NT2/D1 (cell line): ENCODE results near the gene RPS14.

Experiments
- DNase-seq: peaks from one replicate; pipeline ENCODE4 v3.0.0-alpha.2; 2011; ENCODE audit warnings: low read depth, low spot score
- H3K27me3 ChIP-seq: 2 replicates; pipeline ENCODE4 v1.6.0; 2011; ENCODE audit warnings: mild to moderate bottlenecking; ENCODE audit not compliant: insufficient read length, insufficient read depth
- H3K36me3 ChIP-seq: 2 replicates; pipeline ENCODE4 v1.6.1; 2011; ENCODE audit warnings: mild to moderate bottlenecking, low read length, mixed read lengths; ENCODE audit not compliant: insufficient read depth, insufficient read length
- H3K4me1 ChIP-seq: 2 replicates; pipeline ENCODE4 v1.5.1; 2011; ENCODE audit not compliant: insufficient read depth, insufficient read length
- H3K4me3 ChIP-seq: 2 replicates; pipeline ENCODE4 v1.5.1; 2011; ENCODE audit warnings: low read depth; ENCODE audit not compliant: insufficient read length
- H3K9ac ChIP-seq: 2 replicates; pipeline ENCODE4 v1.6.0; 2011; ENCODE audit warnings: low read depth; ENCODE audit not compliant: insufficient read length
- H3K9me3 ChIP-seq: 2 replicates; pipeline ENCODE4 v1.5.1; 2011; ENCODE audit warnings: mild to moderate bottlenecking, low read length; ENCODE audit not compliant: insufficient read depth
- SUZ12 ChIP-seq: IDR thresholded peaks from 2 replicates; pipeline ENCODE4 v1.6.1; 2011; ENCODE audit not compliant: insufficient read length, insufficient read depth; ENCODE audit errors: extremely low read depth
- YY1 ChIP-seq: IDR thresholded peaks from 2 replicates; pipeline ENCODE4 v1.6.1; 2011; ENCODE audit not compliant: insufficient read length, insufficient read depth
- ZNF274 ChIP-seq: IDR thresholded peaks from 2 replicates; pipeline ENCODE4 v1.6.1; 2011; ENCODE audit warnings: mild to moderate bottlenecking, low read depth, low read length

RPS14 gene

DNA sequence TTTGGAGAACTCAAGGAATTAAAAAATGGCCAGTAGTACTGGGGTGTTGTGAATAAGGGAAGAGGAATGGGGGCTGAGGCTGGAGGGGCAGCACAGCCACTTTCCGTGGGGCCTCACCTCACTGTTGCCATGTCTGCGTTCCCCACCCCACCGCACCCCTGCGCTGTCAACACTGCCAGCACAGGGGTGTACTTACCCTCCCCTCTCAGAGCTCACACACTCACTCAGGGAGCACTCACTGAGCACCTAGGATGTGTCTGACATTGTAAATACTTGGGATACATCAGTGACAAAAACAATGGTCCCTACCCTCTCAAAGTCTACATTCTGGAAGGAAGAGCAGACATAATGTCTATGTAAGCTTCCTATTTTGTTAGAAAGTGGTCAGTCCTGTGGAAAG is 3.4 kb upstream of the RPS14 start:
- no peak overlapping the region for H3K9ac ChIP-seq
- TF ChIP-seq YY1, result no peak
- TF ChIP-seq SUZ12, result no peak
- TF ChIP-seq ZNF274, result no peak

DNA sequence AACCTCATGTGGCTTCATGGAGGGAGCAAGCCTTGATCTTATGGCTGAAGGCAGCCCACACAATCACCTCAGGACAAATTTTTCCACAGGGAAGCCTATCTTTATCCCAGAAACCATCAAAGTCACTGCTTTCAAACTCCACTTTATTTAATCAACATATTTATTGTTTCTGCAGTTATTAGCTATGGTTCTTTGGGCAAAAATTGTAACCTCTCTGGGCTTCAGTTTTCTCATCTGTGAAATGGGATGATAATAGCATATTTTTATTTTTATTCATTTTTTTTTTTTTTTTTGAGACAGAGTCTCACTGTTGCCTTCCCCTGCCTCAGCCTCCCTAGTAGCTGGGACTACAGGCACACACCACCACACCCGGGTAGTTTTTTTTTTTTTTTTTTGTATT is 2.1 kb upstream of the RPS14 start:
- Histone ChIP-seq H3K4me3 (no peak overlapping the region), H3K9ac (no peak overlapping the region), H3K27me3 (no peaks in the 10 kb centered on the region), H3K9me3 (no peaks in the 10 kb centered on the region), H3K36me3 (peaks cover 26% of the 10 kb centered on the region), H3K4me1 (no peaks in the 10 kb centered on the region)
- DNase-seq, result no peak
- TF ChIP-seq YY1 (no peak), ZNF274 (no peak), SUZ12 (no peak)

More for the DNA sequence above, 3.4 kb upstream of the RPS14 start:
- H3K4me1 ChIP-seq, result no peaks in the 10 kb centered on the region
- no peak overlapping the region for H3K4me3 ChIP-seq
- no peaks in the 10 kb centered on the region for H3K27me3 ChIP-seq
- H3K36me3 ChIP-seq, result peaks cover 13% of the 10 kb centered on the region
- H3K9me3 ChIP-seq, result no peaks in the 10 kb centered on the region
- no peak for DNase-seq

DNA sequence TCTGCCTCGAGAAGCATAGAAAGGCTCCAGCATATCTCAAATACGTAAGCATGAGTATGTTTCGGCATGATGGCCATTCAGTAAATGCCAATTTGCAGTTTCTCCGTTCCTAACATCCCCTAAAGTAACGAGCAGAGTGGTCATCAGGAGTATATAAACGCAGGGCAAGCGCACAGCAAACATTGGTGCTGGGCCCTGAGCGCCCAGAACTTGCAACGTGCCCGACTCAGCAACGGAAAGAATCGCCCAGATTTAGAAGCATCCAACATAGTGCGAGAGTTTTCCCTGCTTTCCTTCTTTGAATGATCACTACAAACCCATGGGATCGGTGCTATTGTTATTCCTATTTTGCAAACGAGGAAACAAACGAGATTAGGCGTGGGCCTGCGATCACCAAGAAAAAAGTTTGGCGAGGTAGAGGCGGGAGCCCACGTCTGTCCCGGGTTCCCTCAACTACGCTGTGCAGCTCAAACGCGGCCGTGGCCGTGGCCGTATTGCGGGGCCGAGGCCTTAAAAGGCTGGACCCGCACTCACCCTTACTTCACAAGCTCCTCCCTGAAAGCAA is 505 bp downstream of the RPS14 start:
- no peak for DNase-seq
- H3K36me3 ChIP-seq, result peaks cover 52% of the 10 kb centered on the region
- H3K9me3 ChIP-seq, result no peaks in the 10 kb centered on the region
- peak overlapping the region; percentile 90 for H3K4me3 ChIP-seq
- H3K4me1 ChIP-seq, result peaks cover 5% of the 10 kb centered on the region
- H3K27me3 ChIP-seq, result no peaks in the 10 kb centered on the region
- peak overlapping the region; percentile 86 for H3K9ac ChIP-seq
- no peak for TF ChIP-seq SUZ12
- no peak for TF ChIP-seq YY1
- TF ChIP-seq ZNF274, result no peak

DNA sequence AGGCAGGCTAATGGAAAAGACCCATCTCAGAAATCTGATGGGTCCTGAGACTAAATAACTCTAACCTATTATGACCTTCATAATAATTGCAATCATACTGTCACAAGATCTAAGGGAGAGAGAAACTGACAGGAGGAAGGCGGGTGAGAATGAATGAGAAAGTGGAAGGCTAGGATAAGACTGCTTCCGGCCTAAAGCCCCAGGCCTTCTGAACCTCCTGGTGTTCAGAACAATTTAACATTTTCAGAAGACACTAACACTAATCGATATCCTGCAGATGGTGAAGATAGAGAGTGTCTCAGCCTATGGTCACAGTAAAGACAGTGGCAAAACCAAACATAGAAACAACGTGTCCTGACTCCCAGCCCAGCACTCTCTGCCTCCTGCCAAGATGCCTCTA is 1.2 kb downstream of the RPS14 start:
- TF ChIP-seq YY1, result no peak
- TF ChIP-seq ZNF274, result no peak
- no peak for TF ChIP-seq SUZ12
- H3K27me3 ChIP-seq, result no peaks in the 10 kb centered on the region
- DNase-seq, result no peak
- H3K4me1 ChIP-seq, result peaks cover 5% of the 10 kb centered on the region
- H3K9me3 ChIP-seq, result no peaks in the 10 kb centered on the region
- H3K9ac ChIP-seq, result peak overlapping the region; percentile 86
- peak overlapping the region; percentile 90 for H3K4me3 ChIP-seq
- H3K36me3 ChIP-seq, result peaks cover 59% of the 10 kb centered on the region

DNA sequence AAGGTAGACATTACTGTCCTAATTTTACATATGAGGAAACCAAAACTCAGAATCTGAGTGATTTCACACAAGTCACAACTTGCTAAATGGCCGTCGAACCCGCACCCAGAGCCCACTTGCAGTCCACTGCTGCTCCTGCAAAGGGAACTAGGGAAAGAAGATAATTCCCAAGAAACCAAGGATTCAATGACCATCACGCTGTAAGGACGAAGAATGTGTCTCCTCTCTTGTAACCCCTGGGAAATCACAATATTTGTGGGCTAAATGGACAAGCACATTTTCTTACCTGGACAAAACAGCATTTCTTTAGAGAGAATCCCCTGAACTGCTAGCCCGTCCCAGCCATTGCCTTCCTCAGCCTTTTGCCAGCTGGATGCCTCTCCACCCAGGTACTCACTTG is 2.4 kb downstream of the RPS14 start:
- Histone ChIP-seq H3K4me1 (peaks cover 5% of the 10 kb centered on the region), H3K9ac (peak overlapping the region; percentile 86), H3K36me3 (peaks cover 61% of the 10 kb centered on the region), H3K27me3 (no peaks in the 10 kb centered on the region), H3K9me3 (no peaks in the 10 kb centered on the region), H3K4me3 (no peak overlapping the region)
- no peak for TF ChIP-seq SUZ12
- no peak for TF ChIP-seq YY1
- TF ChIP-seq ZNF274, result no peak
- DNase-seq, result no peak

DNA sequence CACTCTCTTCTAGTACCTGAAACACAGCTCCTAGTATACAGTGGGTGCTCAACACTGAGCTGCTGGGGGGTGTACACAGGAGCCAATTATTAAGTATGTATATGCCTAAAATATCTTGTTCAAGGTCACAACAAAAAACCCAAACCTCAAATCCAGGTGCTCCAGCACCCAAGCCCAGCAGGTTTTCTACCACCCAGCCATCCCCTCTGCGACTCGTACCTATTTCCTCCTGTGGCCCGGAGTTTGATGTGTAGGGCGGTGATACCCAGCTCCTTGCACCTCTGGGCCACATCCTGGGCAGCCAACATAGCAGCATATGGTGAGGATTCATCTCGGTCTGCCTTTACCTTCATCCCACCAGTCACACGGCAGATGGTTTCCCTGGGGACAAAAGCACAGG is 3.0 kb downstream of the RPS14 start:
- H3K4me1 ChIP-seq, result peaks cover 5% of the 10 kb centered on the region
- H3K4me3 ChIP-seq, result no peak overlapping the region
- H3K9me3 ChIP-seq, result no peaks in the 10 kb centered on the region
- H3K36me3 ChIP-seq, result peaks cover 61% of the 10 kb centered on the region
- no peak for TF ChIP-seq YY1
- TF ChIP-seq ZNF274, result no peak
- TF ChIP-seq SUZ12, result no peak
- peak overlapping the region; percentile 47 for H3K9ac ChIP-seq
- DNase-seq, result no peak
- no peaks in the 10 kb centered on the region for H3K27me3 ChIP-seq

DNA sequence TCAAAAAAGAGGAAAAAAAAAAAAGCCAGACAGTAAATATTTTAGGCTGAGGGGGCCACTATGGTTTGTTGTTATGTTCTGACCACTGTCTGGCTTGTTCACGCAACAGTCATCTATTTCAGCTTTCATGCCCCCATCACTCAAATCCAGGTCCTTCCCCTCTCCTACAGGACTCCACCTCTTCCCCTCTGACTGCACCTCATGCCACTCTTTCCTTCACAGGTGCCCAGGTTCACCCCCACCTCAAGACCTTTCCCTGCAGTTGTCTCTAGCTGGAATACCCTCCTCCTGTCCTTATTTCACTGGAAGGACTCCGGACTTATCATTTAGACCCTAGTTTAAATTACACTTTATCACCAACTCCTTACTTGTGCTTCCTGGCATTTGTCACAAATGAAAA is 3.5 kb downstream of the RPS14 start:
- H3K36me3 ChIP-seq, result peaks cover 61% of the 10 kb centered on the region
- no peaks in the 10 kb centered on the region for H3K27me3 ChIP-seq
- no peak overlapping the region for H3K9ac ChIP-seq
- TF ChIP-seq YY1 (no peak), SUZ12 (no peak), ZNF274 (no peak)
- H3K4me3 ChIP-seq, result no peak overlapping the region
- H3K9me3 ChIP-seq, result no peaks in the 10 kb centered on the region
- H3K4me1 ChIP-seq, result peaks cover 5% of the 10 kb centered on the region
- no peak for DNase-seq
